Neutrophil (primary cell): ENCODE data around the gene RBCK1.

Experiments used
- H3K27ac ChIP-seq: fragments of 200-600 bp; sonication (generic); 2 replicates; pipeline ENCODE4 v1.5.1; 2016; ENCODE audit warnings: mild to moderate bottlenecking, moderate library complexity
- H3K27me3 ChIP-seq: fragments of 200-600 bp; sonication (generic); 2 replicates; pipeline ENCODE4 v1.6.0; 2016; ENCODE audit warnings: mild to moderate bottlenecking
- H3K36me3 ChIP-seq: fragments of 200-600 bp; sonication (generic); 2 replicates; pipeline ENCODE4 v1.5.1; 2017
- H3K4me1 ChIP-seq, 2 experiments: fragments of 200-600 bp in 1 of 2; sonication (generic) in 1 of 2; 1 replicate in 1 of 2; 2 replicates in 1 of 2; pipeline versions ENCODE4 v1.5.1 to v1.6.1; 2013 to 2016; ENCODE audit warnings: low read depth in 1 of 2, low read length in 1 of 2, mild to moderate bottlenecking in 1 of 2, moderate library complexity in 1 of 2; ENCODE audit not compliant: control insufficient read depth in 1 of 2, insufficient read depth in 1 of 2
- H3K4me3 ChIP-seq, 2 experiments: fragments of 200-600 bp in 1 of 2; sonication (generic) in 1 of 2; 1 replicate in 1 of 2; 2 replicates in 1 of 2; pipeline ENCODE4 v1.5.1; 2013 to 2016; ENCODE audit warnings: low read depth in 1 of 2, low read length in 1 of 2, mild to moderate bottlenecking in 1 of 2, moderate library complexity in 1 of 2
- H3K9me3 ChIP-seq: fragments of 200-600 bp; sonication (generic); 2 replicates; pipeline ENCODE4 v1.5.1; 2016
- CTCF ChIP-seq: fragments of 200-600 bp; sonication (generic); IDR thresholded peaks from 2 replicates; pipeline ENCODE4 v1.5.1; 2016; ENCODE audit warnings: antibody characterized with exemption

The RBCK1 gene

GRCh38 chr20:380763-381580 lies 27.1 kb upstream of the RBCK1 start:
- Histone ChIP-seq H3K36me3 (no peaks in the 10 kb centered on the region), H3K4me1 (peaks cover 25 to 26% of the 10 kb centered on the region in 2 experiments), H3K4me3 (peak overlapping the region; percentile 62 to 97), H3K27me3 (no peaks in the 10 kb centered on the region), H3K27ac (peak overlapping the region; percentile 92), H3K9me3 (no peaks in the 10 kb centered on the region)
- peak; percentile 30 for TF ChIP-seq CTCF

GRCh38 chr20:381581-382290 lies 26.4 kb upstream of the RBCK1 start:
- H3K4me1 ChIP-seq = peaks cover 26 to 29% of the 10 kb centered on the region in 2 experiments
- no peaks in the 10 kb centered on the region for H3K27me3 ChIP-seq
- H3K4me3 ChIP-seq = peak overlapping the region; percentile 62 to 97
- no peaks in the 10 kb centered on the region for H3K9me3 ChIP-seq
- TF ChIP-seq CTCF = peak; percentile 17
- H3K27ac ChIP-seq = peak overlapping the region; percentile 92
- no peaks in the 10 kb centered on the region for H3K36me3 ChIP-seq

- peak overlapping the region; percentile 92 for H3K27ac ChIP-seq
- no peaks in the 10 kb centered on the region for H3K27me3 ChIP-seq
- peak overlapping the region; percentile 62 to 97 for H3K4me3 ChIP-seq
- TF ChIP-seq CTCF = no peak
- no peaks in the 10 kb centered on the region for H3K36me3 ChIP-seq
- H3K9me3 ChIP-seq = no peaks in the 10 kb centered on the region
- H3K4me1 ChIP-seq = peaks cover 26 to 29% of the 10 kb centered on the region in 2 experiments
These were observed 25.6 kb upstream of the RBCK1 start for GRCh38 chr20:382291-383115.

GRCh38 chr20:383889-384288 lies 24.2 kb upstream of the RBCK1 start:
- peaks cover 26 to 29% of the 10 kb centered on the region in 2 experiments for H3K4me1 ChIP-seq
- H3K9me3 ChIP-seq = no peaks in the 10 kb centered on the region
- peak overlapping the region; percentile 92 for H3K27ac ChIP-seq
- no peaks in the 10 kb centered on the region for H3K27me3 ChIP-seq
- no peak overlapping the region for H3K4me3 ChIP-seq
- TF ChIP-seq CTCF = no peak
- peaks cover 14% of the 10 kb centered on the region for H3K36me3 ChIP-seq

GRCh38 chr20:384723-385122 lies 23.4 kb upstream of the RBCK1 start:
- Histone ChIP-seq H3K27ac (peak overlapping the region; percentile 25), H3K4me1 (peaks cover 26 to 29% of the 10 kb centered on the region in 2 experiments), H3K27me3 (no peaks in the 10 kb centered on the region), H3K36me3 (peaks cover 22% of the 10 kb centered on the region), H3K9me3 (no peaks in the 10 kb centered on the region), H3K4me3 (no peak overlapping the region)
- no peak for TF ChIP-seq CTCF
